ENCODE measurements around the gene DRICH1.

DNA sequence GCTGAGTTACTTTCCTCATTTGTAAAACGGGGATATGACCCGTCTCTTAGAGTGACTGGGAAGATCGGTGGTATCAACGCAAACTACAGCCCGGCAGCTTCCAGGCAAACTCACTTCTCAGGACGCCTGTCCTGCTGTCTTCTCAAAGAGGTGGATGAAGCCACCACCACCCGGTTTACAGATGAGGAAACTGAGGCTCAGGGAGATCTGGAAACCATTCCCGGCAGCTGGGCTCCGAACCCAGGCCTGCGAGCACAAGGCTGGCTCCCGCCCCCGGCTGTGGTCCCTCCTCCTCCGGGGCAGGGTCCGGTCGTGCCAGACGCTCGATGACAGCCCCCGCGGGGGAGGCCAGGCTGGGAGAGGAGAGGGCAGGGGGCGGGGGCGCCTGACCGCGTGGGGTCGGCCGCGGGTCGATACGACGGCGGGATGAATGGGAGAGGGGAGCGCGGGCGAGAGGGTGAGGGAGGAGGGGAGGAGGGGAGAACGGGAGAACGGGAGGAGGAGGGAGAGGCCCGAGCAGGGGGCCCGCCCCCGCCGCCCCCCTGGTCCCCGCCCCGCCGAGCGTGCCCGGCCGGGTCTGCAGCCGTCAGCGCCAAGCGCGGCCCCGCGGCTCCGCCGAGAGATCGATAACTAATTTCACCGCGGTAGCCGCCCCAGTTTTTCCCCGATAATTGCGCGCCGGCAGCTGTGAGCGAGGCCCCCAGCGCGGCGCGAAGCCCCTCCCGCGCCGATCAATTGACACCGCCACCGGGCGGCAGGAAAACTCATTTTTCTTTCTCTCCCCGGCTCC lies 66.0 kb downstream of the DRICH1 start:
- TF ChIP-seq OSR1 (CRISPR knock-in tag; IDR thresholded peaks at IDR 0.05) (no peak), ZNF565 (CRISPR knock-in tag; conservative IDR thresholded peaks at IDR 0.05; ENCODE audit: low read depth) (no peak), CSDC2 (CRISPR knock-in tag; IDR thresholded peaks at IDR 0.05) (no peak)
- TF ChIP-seq, protein P1, sequence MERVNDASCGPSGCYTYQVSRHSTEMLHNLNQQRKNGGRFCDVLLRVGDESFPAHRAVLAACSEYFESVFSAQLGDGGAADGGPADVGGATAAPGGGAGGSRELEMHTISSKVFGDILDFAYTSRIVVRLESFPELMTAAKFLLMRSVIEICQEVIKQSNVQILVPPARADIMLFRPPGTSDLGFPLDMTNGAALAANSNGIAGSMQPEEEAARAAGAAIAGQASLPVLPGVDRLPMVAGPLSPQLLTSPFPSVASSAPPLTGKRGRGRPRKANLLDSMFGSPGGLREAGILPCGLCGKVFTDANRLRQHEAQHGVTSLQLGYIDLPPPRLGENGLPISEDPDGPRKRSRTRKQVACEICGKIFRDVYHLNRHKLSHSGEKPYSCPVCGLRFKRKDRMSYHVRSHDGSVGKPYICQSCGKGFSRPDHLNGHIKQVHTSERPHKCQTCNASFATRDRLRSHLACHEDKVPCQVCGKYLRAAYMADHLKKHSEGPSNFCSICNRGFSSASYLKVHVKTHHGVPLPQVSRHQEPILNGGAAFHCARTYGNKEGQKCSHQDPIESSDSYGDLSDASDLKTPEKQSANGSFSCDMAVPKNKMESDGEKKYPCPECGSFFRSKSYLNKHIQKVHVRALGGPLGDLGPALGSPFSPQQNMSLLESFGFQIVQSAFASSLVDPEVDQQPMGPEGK (CRISPR knock-in tag; IDR thresholded peaks at IDR 0.05; ENCODE audit: borderline replicate concordance), result no peak

Measured in SK-N-SH treated with all-trans-retinoic acid at 6 μM for 48 hours (cell line).